HPDE6-E6E7 (cell line): ENCODE measurements around the gene CLEC3B.
"Not testable (repeated sequence)": the region's sequence is repeated elsewhere in the genome, so short reads cannot be mapped to it uniquely, and the experiment has no call there.

ENCODE experiments used
- DNase-seq: peaks from one replicate; pipeline ENCODE4 v3.0.0; 2011; ENCODE audit warnings: missing footprints; ENCODE audit errors: extremely low spot score

CLEC3B gene

DNA sequence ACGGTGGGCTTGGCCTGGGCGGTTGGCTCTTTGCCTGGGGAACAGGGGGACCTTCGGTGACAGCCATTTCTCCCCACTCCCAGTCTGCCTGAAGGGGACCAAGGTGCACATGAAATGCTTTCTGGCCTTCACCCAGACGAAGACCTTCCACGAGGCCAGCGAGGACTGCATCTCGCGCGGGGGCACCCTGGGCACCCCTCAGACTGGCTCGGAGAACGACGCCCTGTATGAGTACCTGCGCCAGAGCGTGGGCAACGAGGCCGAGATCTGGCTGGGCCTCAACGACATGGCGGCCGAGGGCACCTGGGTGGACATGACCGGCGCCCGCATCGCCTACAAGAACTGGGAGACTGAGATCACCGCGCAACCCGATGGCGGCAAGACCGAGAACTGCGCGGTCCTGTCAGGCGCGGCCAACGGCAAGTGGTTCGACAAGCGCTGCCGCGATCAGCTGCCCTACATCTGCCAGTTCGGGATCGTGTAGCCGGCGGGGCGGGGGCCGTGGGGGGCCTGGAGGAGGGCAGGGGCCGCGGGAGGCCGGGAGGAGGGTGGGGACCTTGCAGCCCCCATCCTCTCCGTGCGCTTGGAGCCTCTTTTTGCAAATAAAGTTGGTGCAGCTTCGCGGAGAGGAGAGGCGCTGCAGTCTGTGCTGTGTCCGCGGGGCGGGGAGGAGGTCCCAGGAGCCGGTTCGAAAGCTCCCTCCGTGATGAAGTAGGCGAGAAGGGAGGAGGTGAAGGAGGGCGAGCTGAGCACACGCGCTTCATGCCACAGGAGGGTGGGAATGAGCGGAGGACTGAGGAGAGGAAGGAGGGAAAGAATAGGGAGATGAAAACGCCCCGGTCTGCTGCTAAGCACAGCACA lies 9.6 kb downstream of the CLEC3B start:
- no peak for DNase-seq

DNA sequence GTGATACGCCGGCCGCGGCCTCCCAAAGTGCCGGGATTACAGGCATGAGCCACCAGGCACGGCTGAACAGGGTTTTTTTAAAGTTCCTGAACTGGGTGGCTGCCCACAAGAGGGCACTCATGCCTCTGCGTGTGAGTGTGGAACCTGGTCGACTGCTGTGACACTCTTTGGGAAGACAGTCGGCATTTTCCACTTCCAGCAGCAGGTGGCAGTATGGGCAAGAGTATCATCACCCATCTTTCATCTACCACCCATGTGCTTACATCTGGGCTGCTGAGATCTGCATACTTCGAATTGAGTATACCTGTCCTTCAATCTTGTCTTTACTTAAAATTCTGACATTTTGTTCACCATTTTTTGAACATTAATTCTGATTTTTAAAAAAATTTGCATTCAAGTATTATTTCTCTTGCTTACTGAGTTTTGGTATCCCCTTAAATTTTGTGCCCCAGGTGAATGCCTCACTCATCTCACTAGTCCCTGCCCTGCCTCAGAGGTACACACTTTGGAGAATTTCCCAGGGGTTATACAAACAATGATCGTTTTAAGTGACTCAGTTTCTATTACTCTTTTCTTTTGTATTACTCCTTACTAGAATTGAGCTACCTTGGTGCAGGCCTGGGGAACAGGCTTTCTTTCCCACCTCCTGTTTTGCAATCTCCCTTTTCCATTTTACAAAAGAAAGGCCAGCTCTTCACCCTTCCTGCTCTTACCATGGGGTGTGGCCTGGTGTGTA lies 11.8 kb downstream of the CLEC3B start:
- DNase-seq, result peak; percentile 61

DNA sequence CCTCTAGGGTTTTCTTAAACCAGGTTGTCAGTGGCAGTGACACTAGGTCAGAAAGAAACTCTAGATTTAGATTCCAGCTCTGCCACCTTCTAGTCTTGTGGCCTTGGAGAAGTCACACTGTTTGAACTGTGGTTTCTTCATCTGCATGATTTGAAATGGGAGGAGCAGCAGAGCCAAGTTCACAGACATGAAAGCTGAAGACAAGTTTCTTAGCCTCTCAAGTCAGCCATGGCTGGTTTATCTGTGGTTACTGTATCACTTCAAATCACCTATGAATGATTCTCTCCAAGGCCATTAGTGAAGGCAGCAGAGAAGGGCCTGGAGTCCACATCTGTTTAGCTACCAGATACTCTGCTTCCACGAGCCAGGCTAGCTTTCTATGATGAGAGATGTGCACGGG lies 15.6 kb downstream of the CLEC3B start:
- no peak for DNase-seq

DNA sequence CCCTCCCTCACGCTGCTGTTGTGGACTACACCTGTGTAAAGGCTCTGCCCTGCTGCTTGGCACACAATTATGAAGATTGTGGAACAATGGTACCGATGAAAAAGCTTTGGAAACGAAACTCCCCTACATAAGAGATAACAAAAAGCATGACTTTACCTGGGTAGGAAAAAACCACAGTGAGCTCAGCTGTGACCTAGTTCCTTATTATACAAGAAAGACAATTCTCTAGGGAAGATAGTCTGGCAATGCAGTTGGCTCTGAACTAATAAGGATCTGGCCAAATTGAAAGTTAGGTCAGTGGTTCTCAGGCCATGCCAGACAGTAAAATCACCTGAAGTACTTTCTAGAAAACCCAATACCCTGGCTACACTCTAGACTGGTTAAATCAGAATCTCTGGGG lies 16.1 kb downstream of the CLEC3B start:
- DNase-seq, result no peak

DNA sequence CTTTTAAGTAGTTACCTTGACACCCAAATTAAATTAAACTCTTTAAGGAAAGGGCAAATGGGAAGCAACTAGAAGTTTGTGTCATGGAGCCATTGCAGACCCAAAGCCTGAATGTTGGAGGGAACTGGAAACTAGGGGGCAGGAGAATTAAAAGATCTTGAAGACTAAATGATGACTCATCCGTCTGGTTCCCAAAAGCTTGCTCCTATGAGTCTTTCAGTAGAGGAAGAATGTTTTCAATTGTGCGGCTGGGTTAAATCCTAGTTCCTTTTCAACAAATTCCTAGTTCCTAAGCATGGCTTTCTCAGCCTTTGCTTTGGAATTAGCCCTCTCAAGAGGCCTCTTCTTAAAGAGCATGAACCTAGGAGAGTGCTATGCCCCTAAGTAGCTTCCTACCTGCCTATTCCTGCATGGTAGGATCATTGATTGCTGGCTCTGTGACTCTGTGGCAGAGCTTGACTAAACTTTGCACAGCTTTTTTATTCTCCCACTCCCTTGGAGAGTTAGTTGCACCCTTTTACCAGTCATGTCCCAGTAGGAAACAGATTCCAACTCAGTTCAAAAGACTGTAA lies 17.7 kb downstream of the CLEC3B start:
- peak; percentile 11 for DNase-seq

DNA sequence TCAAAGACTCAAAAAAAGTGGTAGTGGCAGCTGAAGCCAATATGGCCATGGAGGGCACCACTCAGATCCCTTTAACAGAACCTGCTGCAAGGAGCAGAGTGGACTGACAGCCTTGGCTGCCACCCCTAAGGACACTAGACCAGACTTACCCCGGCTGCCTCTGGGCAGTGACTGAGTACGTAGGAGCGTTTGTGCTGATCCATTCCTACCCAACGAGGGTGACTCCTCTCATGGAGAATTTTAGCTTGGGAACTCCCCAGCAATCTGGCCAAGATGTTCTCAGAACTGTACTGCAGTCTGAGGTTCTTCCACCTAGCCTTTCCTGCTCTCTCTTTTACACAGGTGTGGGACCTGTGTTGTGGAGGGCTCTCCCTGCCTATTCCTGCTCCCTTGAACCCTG lies 22.1 kb downstream of the CLEC3B start:
- no peak for DNase-seq

DNA sequence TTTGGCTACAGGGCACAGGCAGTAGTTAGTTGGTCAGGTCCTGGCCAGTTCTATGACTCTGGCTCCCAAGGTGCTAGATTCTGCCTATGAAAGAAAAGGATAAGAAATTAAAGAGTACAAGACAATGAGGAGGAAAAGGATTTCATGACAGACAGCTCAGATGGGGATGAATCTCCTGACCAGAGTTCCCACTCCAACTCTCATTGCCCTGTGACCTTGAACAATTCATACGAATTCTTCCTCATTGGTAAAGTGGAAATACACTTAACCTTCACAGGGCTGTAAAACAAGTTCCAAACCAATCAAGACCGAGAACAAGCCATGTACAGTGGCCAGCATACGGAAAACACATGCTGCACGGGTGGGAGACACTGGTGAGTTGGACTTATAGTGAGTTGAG lies 23.7 kb downstream of the CLEC3B start:
- no peak for DNase-seq

DNA sequence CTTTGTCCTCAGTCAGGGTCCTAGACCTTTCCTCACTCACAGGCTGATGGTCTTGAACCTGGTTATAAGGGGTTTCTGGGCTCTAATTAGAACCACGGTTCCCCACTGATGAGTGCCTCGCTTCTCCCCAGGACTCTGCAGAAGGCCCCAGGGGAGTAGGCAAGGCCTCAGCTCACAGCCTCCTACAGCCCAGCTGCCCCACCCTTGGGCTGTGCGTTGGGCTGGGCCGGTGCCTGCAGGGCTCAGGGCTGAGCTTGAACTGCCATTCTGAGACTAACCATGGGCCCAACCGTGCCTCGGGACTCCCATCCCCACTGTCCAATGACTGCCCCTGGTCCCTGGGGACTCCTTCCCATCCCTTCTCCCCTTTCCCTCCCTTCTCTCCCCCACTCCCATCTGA lies 25.6 kb downstream of the CLEC3B start:
- DNase-seq, result no peak

DNA sequence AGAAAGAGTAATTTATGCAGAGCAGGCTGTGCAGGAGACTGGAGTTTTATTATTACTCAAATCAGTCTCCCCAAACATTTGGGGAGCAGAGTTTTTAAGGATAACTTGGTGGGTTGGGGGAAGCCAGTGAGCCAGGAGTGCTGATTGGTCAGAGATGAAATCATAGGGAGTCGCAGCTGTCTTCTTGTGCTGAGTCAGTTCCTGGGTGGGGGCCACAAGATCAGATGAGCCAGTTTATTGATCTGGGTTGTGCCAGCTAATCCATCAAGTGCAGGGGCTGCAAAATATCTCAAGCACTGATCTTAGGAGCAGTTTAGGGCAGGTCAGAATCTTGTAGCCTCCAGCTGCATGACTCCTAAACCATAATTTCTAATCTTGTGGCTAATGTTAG lies 27.7 kb downstream of the CLEC3B start:
- not testable (repeated sequence) for DNase-seq

DNA sequence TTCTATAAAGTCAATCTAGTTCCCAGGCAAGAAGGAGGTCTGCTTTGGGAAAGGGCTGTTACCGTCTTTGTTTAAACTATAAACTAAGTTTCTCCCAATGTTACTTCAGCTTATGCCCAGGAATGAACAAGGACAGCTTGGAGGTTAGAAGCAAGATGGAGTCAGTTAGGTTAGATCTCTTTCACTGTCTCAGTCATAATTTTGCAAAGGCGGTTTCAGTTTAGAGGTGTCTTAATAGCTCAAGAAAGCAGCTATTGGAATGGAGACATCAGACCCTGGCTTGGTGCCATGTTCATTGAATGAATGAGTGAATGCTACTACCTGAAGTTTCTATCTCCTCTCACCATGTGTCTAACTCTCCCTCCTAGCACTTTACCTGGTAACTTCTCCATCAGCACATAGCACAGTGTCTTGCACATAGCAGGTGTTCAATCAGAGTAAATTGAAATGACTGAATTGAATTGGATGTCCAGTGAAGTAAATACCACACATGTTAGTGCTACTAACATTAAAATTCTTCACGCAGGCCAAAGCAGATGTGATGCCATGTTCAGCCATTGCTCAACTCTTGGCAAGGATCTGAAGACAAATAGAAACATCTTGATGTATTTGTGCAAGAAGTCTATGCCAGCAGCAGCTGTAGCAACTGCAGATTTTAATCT lies 28.2 kb downstream of the CLEC3B start:
- no peak for DNase-seq

DNA sequence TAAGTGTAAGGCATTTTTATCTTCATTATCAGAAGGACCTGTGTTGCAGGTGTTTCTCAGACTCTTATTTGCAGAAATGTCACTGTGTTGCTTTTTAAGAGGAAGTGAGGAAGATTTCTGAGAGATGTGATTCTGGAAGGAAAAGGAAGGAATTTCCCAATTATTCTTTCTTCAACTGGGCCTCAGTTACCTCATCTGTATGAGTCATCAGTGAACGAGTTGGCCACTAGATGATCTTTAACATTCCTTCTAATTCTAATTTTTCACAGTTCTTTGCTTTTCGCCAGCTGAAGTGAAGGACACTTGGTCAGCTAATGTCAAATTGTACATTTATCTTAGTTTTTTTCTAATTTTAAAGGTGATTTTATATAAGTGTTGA lies 28.9 kb downstream of the CLEC3B start:
- no peak for DNase-seq

DNA sequence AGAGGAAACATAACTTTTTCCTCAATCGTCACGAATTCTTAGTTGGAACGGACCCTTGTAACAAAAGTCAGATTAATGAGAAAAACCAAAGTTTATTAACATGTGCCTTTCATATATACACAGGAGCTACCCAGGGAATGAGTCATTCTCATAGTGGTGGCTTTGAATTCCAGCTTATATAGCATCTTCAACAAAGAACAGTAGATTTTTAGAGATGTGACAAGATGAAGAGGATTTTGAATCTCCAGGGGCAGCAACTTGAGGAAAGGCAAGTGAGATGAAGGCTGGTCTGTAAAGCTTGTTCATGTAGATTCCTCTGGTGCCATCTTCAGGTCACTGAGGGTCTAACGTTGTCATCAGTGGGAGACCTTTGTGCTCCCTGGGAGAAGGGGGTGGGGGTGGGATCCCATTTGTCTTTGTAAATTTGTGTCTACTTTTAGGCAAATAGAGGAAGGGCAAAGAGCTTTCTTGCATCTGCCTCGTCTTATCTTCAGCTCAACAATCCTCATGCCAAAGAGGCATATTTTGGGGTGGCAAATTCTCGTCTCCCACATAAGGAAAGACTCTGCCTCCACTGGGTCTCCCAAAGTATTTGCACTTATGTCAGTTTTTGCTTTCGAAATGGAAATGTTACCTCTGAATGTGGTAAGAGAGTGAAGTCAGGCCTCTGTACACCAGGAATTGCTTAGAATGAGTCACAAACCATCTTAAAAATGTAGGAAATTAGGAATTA lies 29.5 kb downstream of the CLEC3B start:
- DNase-seq, result no peak

DNA sequence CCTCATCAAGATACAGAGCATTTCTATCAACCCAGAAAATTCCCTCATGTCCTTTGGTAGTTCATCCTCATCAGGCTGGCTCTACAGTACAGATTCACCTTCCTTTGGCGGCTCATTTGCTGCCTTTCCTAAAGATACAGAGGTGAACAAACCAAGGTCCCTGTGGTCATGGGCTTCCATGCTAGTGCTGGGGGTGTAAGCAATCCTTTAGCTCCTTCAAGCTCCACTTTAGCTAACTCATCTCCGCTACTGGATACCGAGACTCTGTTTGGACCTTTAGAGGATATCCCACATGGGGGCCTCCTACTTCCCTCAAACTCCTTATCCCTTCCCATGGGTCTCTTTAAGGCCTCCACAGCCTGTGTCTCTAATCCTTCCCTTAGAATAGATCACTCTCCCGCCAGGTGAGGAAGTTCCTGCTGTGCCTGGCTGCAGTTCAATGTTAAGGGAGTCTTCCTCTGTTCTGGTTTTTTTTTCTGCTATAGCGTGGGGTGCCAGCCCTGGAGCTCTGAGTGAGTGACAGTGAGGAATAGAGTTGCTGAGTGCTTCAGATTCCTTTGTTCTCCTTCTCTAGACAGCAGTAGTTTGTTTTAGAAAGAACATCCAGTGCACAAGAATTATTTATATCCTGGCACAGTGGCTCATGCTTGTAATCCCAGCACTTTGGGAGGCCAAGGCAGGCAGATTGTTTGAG lies 30.7 kb downstream of the CLEC3B start:
- no peak for DNase-seq

DNA sequence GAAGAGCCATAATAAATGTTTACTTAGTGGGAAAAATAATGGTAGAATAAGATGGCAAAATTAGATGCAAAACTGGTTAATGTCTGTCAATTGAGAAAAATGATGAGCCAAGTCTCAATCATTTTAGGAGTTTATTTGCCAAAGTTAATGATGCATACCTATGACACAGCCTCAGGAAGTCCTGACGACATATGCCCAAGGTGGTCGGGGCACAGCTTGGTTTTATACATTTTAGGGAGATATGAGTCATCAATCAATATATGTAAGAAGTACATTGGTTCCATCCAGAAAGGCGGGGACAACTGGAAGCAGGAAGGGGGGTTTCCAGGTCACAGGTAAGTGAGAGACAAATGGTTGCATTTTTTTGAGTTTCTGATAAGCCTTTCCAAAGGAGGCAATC lies 31.5 kb downstream of the CLEC3B start:
- DNase-seq, result no peak

DNA sequence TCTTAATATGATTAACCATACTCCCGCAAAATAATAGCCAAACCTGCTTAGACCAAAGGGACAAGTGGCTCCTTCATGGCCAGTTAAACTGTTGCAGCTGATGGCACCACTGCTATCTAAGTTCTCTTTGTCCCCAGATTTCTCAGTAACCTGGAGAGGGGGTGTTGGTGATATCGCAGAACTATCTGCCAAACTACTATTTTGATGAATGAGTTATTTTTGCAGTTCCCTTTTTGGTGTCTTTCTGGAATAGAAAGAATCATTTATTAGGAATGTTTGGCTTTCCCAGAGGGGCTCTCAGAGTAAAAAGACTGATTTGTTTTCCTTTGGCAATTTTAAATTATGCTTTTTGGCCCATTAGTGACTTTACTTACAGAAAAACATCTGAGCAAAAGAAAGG lies 33.0 kb downstream of the CLEC3B start:
- no peak for DNase-seq

DNA sequence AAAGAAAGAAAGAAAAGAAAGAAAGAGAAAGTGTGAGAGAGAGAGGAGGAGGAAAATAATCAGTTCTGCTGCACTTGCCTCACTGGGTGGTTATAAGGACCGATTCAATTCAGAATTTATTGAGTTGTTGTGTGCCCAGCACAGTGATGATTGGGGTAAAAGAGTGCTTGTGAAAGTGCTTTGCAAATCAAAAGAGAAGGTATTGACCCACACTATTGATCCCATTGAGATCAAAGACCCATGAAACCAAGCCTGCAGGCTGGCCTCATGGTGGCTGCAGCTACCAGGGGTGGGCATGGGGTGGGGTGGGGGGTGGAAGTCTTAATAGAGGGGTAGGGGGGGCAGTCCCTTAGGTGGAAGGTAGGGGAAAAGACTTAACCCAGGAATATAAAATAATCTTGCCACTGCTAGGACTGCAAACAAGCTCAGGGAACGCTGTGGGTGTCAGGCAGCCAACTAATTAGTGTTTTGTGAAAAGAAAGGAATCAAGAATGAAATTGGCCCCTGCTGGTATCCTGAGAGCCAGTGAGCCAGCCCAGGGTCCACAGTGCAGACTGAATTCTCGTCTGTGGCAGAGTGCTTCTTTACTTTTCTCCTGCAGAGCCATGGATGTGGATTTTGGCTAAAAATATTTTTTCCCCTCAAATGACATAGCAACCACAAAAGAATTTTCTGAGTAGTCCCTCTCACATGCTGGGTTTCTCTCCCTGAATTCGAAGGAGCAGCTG lies 34.2 kb downstream of the CLEC3B start:
- DNase-seq, result no peak

DNA sequence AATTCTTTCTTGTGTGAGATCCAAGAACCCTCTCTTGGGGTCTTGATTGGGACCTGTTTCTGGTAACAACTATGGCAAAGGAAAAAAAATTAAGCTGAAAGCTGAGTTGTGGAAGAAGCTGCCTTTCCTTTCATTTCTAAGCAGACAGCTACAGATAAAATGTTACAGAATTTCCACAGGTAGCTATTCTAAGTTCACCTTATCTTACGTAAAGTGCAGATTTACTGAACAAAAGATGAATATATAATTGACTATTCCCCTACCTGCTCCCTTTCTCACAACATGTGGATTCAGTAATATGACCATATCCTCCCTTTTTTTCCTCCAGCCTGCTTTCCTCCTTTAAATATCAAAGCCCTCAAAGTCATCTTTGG lies 36.6 kb downstream of the CLEC3B start:
- DNase-seq, result no peak

DNA sequence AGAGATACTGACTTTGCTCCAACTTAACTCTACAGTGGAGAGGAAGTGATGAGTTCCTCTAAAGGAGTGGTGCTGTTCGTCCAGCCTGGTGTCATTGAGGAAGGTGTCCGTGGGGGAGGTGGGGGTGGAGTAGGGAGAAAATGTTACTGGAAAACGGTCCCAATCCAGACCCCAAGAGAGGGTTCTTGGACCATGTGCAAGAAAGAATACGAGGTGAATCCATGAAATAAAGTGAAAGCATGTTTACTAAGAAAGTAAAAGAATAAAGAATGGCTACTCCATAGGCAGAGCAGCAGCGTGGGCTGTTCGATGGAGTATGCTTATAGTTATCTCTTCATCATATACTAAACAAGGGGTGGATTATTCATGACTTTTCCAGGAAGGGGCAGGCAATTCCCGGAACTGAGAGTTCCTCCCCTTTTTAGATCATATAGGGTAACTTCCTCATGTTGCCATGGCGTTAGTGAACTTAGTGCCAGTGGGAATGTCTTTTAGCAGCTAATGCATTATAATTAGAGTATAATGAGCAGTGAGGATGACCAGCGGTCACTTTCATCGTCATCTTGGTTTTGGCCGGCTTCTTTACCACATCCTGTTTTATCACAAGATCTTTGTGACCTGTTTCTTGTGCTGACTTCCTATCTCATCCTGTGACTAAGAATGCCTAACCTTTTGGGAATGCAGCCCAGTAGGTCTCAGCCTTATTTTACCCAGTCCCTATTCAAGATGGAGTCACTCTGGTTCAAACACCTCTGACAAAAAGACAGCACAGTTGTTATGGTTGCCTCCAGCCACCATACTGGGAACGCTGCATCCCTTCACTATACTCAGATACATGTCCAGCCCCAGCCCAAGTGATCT lies 38.6 kb downstream of the CLEC3B start:
- no peak for DNase-seq

DNA sequence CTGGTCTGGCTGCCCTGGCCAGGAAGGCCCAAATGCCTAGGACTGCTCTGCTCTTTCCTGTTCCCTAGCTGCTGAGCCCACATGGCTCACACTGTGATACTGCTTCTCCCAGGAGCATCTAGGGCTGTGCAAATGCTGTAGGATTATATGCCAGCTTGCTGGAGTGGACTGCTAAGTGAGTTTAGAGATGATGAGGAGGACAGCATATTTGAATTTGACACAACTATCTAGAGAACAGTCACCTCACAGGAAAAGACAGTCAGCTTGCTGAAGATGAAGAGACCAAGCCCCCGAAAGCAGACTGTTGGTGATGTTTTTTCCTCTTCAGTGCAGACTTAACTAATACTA lies 39.2 kb downstream of the CLEC3B start:
- DNase-seq, result no peak
